ENCODE measurements around the gene C1QBP. TPM values are rescaled to one million over a fixed set of nuclear protein-coding genes. Genes with fewer than 3 reads are reported as not detected.

The C1QBP gene
- total RNA-seq, 6 experiments from 2014 or later = 60.2 to 163 (median 67.6) TPM

DNA sequence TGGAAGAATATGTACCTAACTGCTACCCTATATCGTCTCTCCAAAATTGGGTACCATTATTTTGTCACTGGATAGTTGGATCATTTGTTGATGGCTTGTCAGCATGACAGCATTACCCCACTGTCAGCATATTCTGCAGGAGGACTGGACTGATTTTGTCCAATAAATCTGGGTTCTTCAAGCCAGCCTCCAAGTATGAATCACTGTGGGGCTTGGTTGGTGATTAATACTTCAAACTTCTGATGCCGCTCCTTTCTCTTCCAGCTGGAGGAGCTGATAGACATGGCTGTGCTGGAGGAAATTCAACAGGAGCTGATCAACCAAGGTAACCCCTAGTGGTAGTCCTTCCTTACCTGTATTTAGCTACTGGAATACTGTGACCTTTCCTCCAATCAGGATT lies 16.4 kb downstream of the C1QBP start:
- peaks cover 0 to 60% (median 35%) of the 10 kb centered on the region in 4 donors for H3K36me3 ChIP-seq
- H3K4me3 ChIP-seq = no peak overlapping the region
- intact Hi-C loops (cut with DNase I) = no loop called here
- H3K4me1 ChIP-seq = peaks cover 0 to 20% (median 5%) of the 10 kb centered on the region in 4 donors
- 100% methylated on average over 2 of the region's 2 CpGs for WGBS (ENCODE audit: insufficient coverage, low coverage, low lambda C conversion rate, missing lambda C conversion rate)
- H3K27ac ChIP-seq = no peak overlapping the region
- TF ChIP-seq, protein P1, sequence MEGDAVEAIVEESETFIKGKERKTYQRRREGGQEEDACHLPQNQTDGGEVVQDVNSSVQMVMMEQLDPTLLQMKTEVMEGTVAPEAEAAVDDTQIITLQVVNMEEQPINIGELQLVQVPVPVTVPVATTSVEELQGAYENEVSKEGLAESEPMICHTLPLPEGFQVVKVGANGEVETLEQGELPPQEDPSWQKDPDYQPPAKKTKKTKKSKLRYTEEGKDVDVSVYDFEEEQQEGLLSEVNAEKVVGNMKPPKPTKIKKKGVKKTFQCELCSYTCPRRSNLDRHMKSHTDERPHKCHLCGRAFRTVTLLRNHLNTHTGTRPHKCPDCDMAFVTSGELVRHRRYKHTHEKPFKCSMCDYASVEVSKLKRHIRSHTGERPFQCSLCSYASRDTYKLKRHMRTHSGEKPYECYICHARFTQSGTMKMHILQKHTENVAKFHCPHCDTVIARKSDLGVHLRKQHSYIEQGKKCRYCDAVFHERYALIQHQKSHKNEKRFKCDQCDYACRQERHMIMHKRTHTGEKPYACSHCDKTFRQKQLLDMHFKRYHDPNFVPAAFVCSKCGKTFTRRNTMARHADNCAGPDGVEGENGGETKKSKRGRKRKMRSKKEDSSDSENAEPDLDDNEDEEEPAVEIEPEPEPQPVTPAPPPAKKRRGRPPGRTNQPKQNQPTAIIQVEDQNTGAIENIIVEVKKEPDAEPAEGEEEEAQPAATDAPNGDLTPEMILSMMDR (IDR thresholded peaks at IDR 0.05) = no peak
- TF ChIP-seq POLR2A (IDR thresholded peaks at IDR 0.05) = no peak
- DNase-seq = no peak
- H3K27me3 ChIP-seq = no peaks in the 10 kb centered on the region
- no peaks in the 10 kb centered on the region for H3K9me3 ChIP-seq
- no peak for ATAC-seq

DNA sequence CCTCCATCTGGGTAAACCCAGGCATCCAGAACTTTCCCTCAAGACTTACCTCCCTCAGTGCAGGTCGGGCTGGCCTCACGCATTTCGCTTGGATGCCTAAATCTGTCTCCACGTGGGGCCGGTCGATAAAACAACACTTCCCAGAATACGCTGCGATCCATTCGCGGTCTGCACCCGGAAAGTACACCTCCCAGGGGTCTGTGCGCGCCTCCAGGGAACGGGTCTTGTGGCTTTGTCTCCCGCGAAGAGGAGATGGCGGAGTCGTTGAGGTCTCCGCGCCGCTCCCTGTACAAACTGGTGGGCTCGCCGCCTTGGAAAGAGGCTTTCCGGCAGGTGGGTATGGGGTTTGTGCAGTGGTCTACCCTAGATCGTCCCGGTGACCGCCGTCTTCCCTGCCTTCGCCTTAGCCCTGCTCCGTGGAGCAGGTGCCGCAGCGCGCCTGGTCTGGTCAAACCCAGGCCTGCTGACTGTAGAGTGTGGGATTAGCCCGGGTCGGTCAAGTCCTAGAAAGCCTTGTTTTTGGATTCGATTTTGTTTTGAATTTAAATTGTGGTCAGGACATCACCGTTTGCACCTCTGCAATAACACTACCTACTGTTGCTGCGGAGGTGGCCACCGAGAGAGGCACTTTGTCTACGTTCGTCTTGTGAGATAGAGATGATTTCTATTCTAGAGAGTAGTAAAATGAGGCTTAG lies 18.8 kb downstream of the C1QBP start, which contains the start of gene RPAIN:
RPAIN (plus strand) TSS at position 224 of the 695 bp plus-strand sequence; CDS start at position 253, 29 bp downstream.
- intact Hi-C loops (cut with DNase I) = no loop called here
- H3K4me3 ChIP-seq = peak within 1 kb of the TSS; percentile 56 to 87 (median 74)
- H3K36me3 ChIP-seq = peaks cover 0 to 49% (median 19%) of the 10 kb centered on the region in 4 donors
- DNase-seq (peak; percentile 90 to 94 (median 93)), ATAC-seq (peak; percentile 78 to 88 (median 83))
- peaks cover 0 to 36% (median 10%) of the 10 kb centered on the region in 4 donors for H3K4me1 ChIP-seq
- peak; percentile 40 for TF ChIP-seq POLR2A (IDR thresholded peaks at IDR 0.05)
- TF ChIP-seq, protein P1 (IDR thresholded peaks at IDR 0.05) = no peak
- H3K27ac ChIP-seq = peak within 1 kb of the TSS; percentile 80 to 95 (median 84)
- H3K9me3 ChIP-seq = no peaks in the 10 kb centered on the region
- under 1% methylated on average over 21 of the region's 41 CpGs for WGBS (ENCODE audit: insufficient coverage, low coverage, low lambda C conversion rate, missing lambda C conversion rate)
- H3K27me3 ChIP-seq = no peaks in the 10 kb centered on the region

DNA sequence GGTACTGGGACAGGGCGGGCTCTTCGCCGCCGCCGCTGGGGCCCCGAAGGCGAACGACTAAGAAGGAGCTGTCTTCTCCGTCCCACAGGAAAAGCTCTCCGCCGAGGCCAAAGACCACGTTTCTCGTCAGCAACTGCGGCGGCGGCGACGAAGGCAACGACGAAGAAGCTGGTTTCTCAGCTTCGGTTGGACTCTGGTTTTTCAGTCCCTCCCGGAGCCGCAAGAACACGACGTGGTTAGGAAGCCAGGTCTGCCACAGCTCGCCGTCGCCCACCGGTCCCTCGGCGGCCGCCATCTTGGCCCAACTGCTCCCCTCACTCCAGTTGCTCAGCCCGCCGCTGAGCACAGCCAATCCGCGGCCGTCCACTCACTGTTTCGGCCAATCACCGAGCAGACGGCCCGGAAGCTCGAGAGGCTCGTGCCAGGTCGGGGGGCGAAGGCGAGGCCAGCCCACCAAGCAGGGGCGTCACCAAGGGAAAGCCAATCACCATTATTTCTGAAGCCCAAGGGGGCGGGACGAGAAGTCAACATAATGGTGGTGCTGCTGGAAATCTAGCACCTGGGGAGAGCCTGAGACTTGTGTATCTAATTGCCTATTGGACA lies 19.5 kb downstream of the C1QBP start, which contains the start of gene NUP88:
NUP88 (minus strand) TSS at position 307 of the 603 bp plus-strand sequence; CDS start at position 295, 12 bp downstream.
- H3K4me1 ChIP-seq = peaks cover 0 to 43% (median 11%) of the 10 kb centered on the region in 4 donors
- no peaks in the 10 kb centered on the region for H3K9me3 ChIP-seq
- TF ChIP-seq, protein P1 (IDR thresholded peaks at IDR 0.05) = no peak
- TF ChIP-seq POLR2A (IDR thresholded peaks at IDR 0.05) = peak; percentile 89
- WGBS (ENCODE audit: insufficient coverage, low coverage, low lambda C conversion rate, missing lambda C conversion rate) = 0% methylated on average over 26 of the region's 49 CpGs
- peak; percentile 93 to 98 (median 94) for ATAC-seq
- intact Hi-C loops (cut with DNase I) = no loop called here
- peak; percentile 96 to 97 (median 96) for DNase-seq
- H3K4me3 ChIP-seq = peak within 1 kb of the TSS; percentile 56 to 87 (median 74)
- no peaks in the 10 kb centered on the region for H3K27me3 ChIP-seq
- peaks cover 0 to 42% (median 13%) of the 10 kb centered on the region in 4 donors for H3K36me3 ChIP-seq
- peak within 1 kb of the TSS; percentile 80 to 95 (median 84) for H3K27ac ChIP-seq

DNA sequence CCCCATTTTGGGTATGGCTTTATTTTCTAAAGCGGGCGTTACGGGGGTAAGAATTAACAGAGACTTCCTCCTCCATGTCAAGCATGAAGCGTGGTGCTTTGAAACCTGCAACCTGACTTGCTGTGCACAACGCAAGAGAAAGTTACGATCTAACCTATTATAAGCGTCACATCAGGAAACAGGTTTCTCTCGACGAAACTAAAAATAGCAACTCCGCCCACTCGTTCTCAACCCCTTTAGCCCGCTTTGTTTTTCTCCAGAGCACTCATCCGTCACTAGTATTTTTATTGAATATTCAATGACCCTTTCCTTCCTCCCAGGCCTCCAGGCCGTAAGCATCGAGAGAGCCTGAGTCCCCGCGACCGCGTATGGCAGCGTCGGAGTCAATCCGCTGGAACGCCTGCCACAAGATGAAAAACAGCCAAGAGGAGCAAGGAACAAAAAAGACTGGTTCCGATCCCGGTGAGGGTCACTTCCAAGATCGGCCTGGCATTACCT lies 20.0 kb downstream of the C1QBP start:
- no peak for TF ChIP-seq POLR2A (IDR thresholded peaks at IDR 0.05)
- TF ChIP-seq, protein P1 (IDR thresholded peaks at IDR 0.05) = no peak
- ATAC-seq = peak; percentile 25 to 44 (median 34)
- under 1% methylated on average over 22 of the region's 26 CpGs for WGBS (ENCODE audit: insufficient coverage, low coverage, low lambda C conversion rate, missing lambda C conversion rate)
- Histone ChIP-seq H3K4me3 (peak overlapping the region; percentile 56 to 87 (median 74)), H3K27me3 (no peaks in the 10 kb centered on the region), H3K27ac (peak overlapping the region; percentile 80 to 95 (median 84)), H3K4me1 (peaks cover 0 to 48% (median 15%) of the 10 kb centered on the region in 4 donors), H3K36me3 (peaks cover 0 to 37% (median 11%) of the 10 kb centered on the region in 4 donors), H3K9me3 (no peaks in the 10 kb centered on the region)
- intact Hi-C loops (cut with DNase I) = no loop called here
- peak in 1 of 3 donors; percentile 51 for DNase-seq
